Peyer's patch (tissue), 4 donors: ENCODE measurements around the gene NEB.

Experiments used
- CTCF ChIP-seq, 6 experiments: fragments of 450-650 bp in 4 of 6; fragments of 200-600 bp in 2 of 6; sonication (generic) in 1 of 6; IDR thresholded peaks; one replicate each; pipeline ENCODE4 v1.5.1; 2017 to 2019; ENCODE audit warnings: antibody characterized with exemption in 6 of 6, mild to moderate bottlenecking in 3 of 6, moderate library complexity in 1 of 6
- POLR2A ChIP-seq, 2 donors: fragments of 450-650 bp; IDR thresholded peaks; one replicate each; pipeline ENCODE4 v1.5.1; 2017; ENCODE audit warnings: antibody characterized with exemption in 2 of 2, mild to moderate bottlenecking in 2 of 2, moderate library complexity in 2 of 2

GRCh38 chr2:151560289-151560688 lies 174.0 kb downstream of the NEB start:
- TF ChIP-seq CTCF (IDR thresholded peaks at IDR 0.05) (no peak), POLR2A (IDR thresholded peaks at IDR 0.05) (no peak)
